Right lobe of liver (tissue), 4 donors: ENCODE results near the gene ABCA8.

Experiments
- CTCF ChIP-seq, 4 donors: fragments of 200-600 bp in 3 of 4; fragments of 450-650 bp in 1 of 4; IDR thresholded peaks; one replicate each; pipeline versions ENCODE4 v1.5.1 to v1.8.0; 2016 to 2022; ENCODE audit warnings: antibody characterized with exemption in 4 of 4, mild to moderate bottlenecking in 2 of 4
- POLR2A ChIP-seq: fragments of 450-650 bp; IDR thresholded peaks from one replicate; pipeline ENCODE4 v1.6.1; 2017; ENCODE audit warnings: antibody characterized with exemption, mild to moderate bottlenecking
- donor health status: DM: no; HTN: no; CAD: no.
- donor health status: DM: no; HTN: no; CAD: no.
- donor health status: DM: no; HTN: yes; CAD: no.

GRCh38 chr17:68943123-68943811 lies 11.9 kb downstream of the ABCA8 start:
- TF ChIP-seq POLR2A (no peak), CTCF (IDR thresholded peaks at IDR 0.05) (no peak)
